Measurements from ENCODE around the gene ABHD8.

Gene ABHD8

GRCh38 chr19:17303167-17303939, at the start of gene ABHD8:
TSS of gene ABHD8 (minus strand) at chr19:17303425. CDS start at chr19:17301616, 1,809 bp downstream.
- peak; percentile 80 to 85 for DNase-seq

GRCh38 chr19:17352608-17353280, 49.5 kb upstream of the ABHD8 start:
- DNase-seq, result no peak

GRCh38 chr19:17351815-17352435, 48.7 kb upstream of the ABHD8 start:
- DNase-seq, result no peak

GRCh38 chr19:17348700-17349099, 45.5 kb upstream of the ABHD8 start:
- no peak for DNase-seq

- DNase-seq, result no peak
Measured at GRCh38 chr19:17347877-17348276, 44.7 kb upstream of the ABHD8 start.

- DNase-seq, result no peak
Measured at GRCh38 chr19:17347361-17347760, 44.1 kb upstream of the ABHD8 start.

GRCh38 chr19:17346109-17346671, 43.0 kb upstream of the ABHD8 start:
- peak; percentile 48 to 52 for DNase-seq

GRCh38 chr19:17341845-17342244, 38.6 kb upstream of the ABHD8 start:
- DNase-seq, result no peak

GRCh38 chr19:17341386-17341785, 38.2 kb upstream of the ABHD8 start:
- no peak for DNase-seq

- no peak for DNase-seq
Measured at GRCh38 chr19:17340871-17341357, 37.7 kb upstream of the ABHD8 start.

- DNase-seq, result no peak
Measured at GRCh38 chr19:17340302-17340870, 37.2 kb upstream of the ABHD8 start.

- no peak for DNase-seq
Measured at GRCh38 chr19:17339088-17339741, 36.0 kb upstream of the ABHD8 start.

- DNase-seq, result no peak
Measured at GRCh38 chr19:17338433-17339078, 35.3 kb upstream of the ABHD8 start.

GRCh38 chr19:17337675-17338432, 34.6 kb upstream of the ABHD8 start:
- no peak for DNase-seq

GRCh38 chr19:17336872-17337674, 33.8 kb upstream of the ABHD8 start, which contains the start of gene GTPBP3:
TSS of gene GTPBP3 (plus strand) at chr19:17337553. CDS start at chr19:17337612, 59 bp downstream.
- DNase-seq, result peak; percentile 96 to 99

- DNase-seq, result no peak
Measured at GRCh38 chr19:17335575-17335974, 32.4 kb upstream of the ABHD8 start.

- peak; percentile 93 to 94 for DNase-seq
Measured at GRCh38 chr19:17334414-17335409, 31.5 kb upstream of the ABHD8 start, which contains the start of gene ANO8. TSS of gene ANO8 (minus strand) at chr19:17334855. CDS start at chr19:17334670, 185 bp downstream.

- DNase-seq, result peak; percentile 63 to 66
Measured at GRCh38 chr19:17333611-17334413, 30.6 kb upstream of the ABHD8 start.

Data from AML-193 (cell line).